HepG2 (cell line): ENCODE data around the gene SERP1.

Experiments
- CHD2 ChIP-seq: IDR thresholded peaks from 2 replicates; pipeline ENCODE4 v1.6.1; 2011; ENCODE audit warnings: low read depth, low read length, improper control_type of control experiment
- E2F1 ChIP-seq: sonication (generic); formaldehyde crosslinking; IDR thresholded peaks from 2 replicates; pipeline ENCODE4 v1.5.0; 2020; ENCODE audit warnings: missing genetic modification reagents
- ZNF720 ChIP-seq: sonication (generic); formaldehyde crosslinking; IDR thresholded peaks from 2 replicates; pipeline ENCODE4 v1.4.0; 2020; ENCODE audit warnings: missing genetic modification reagents

- TF ChIP-seq CHD2 (no peak), E2F1 (CRISPR knock-in tag) (no peak), ZNF720 (CRISPR knock-in tag) (no peak)
These were observed 47.9 kb upstream of the SERP1 start for GRCh38 chr3:150594150-150594549.
